ENCODE results near the gene SHCBP1. TPM values are rescaled to one million over a fixed set of nuclear protein-coding genes. Genes with fewer than 3 reads are reported as not detected.
A peak's percentile ranks its signal among the peaks of the same experiment; 100 is the strongest.
"Not testable (repeated sequence)": the region's sequence is repeated elsewhere in the genome, so short reads cannot be mapped to it uniquely, and the experiment has no call there.

SHCBP1 gene
- total RNA-seq, 4 donors from 2014 or later = 0.13 to 1.3 TPM; not detected in 2

- no peaks in the 10 kb centered on the region for H3K36me3 ChIP-seq
- no peaks in the 10 kb centered on the region for H3K27me3 ChIP-seq
- H3K4me3 ChIP-seq = no peak overlapping the region
- no peak for ATAC-seq
- no peak for DNase-seq
- no peaks in the 10 kb centered on the region for H3K9me3 ChIP-seq
- no peak for TF ChIP-seq POLR2A (IDR thresholded peaks at IDR 0.05)
- TF ChIP-seq CTCF (IDR thresholded peaks at IDR 0.05 in 4 of 5, conservative IDR thresholded peaks at IDR 0.05 in 1 of 5) = no peak
- in situ Hi-C loops (cut with MboI; ENCODE audit: low sequenced_read_pairs in 4 of 4) (loop anchor here in 1 of 4 donors (10.0 kb wide), 1 partner anchor 47 kb away; no protein-coding TSS in a partner anchor), intact Hi-C loops (cut with DNase I; ENCODE audit: low total_unique reads) (no loop called here)
- H3K4me1 ChIP-seq = no peaks in the 10 kb centered on the region
- H3K27ac ChIP-seq = no peak overlapping the region
Measured at GRCh38 chr16:46558018-46558417, 63.2 kb downstream of the SHCBP1 start.

- intact Hi-C loops (cut with DNase I; ENCODE audit: low total_unique reads) (loop anchor here (2.0 kb wide), 1 partner anchor 51 kb away; no protein-coding TSS in a partner anchor), in situ Hi-C loops (cut with MboI; ENCODE audit: low sequenced_read_pairs in 4 of 4) (loop anchor here in 1 of 4 donors (10.0 kb wide), 1 partner anchor 49 kb away; no protein-coding TSS in a partner anchor)
- ATAC-seq = no peak
Measured at GRCh38 chr16:46555951-46556350, 65.2 kb downstream of the SHCBP1 start.

GRCh38 chr16:46554435-46554834, 66.7 kb downstream of the SHCBP1 start:
- not testable (repeated sequence) for H3K27ac ChIP-seq, H3K27me3 ChIP-seq, H3K4me3 ChIP-seq, ATAC-seq, H3K9me3 ChIP-seq, H3K36me3 ChIP-seq, H3K4me1 ChIP-seq
- peak; percentile 35 to 51 for DNase-seq
- intact Hi-C loops (cut with DNase I; ENCODE audit: low total_unique reads) = loop anchor here (2.0 kb wide), 1 partner anchor 52 kb away; no protein-coding TSS in a partner anchor
- peak; percentile 15 to 74 (median 54) for TF ChIP-seq CTCF (IDR thresholded peaks at IDR 0.05 in 4 of 5, conservative IDR thresholded peaks at IDR 0.05 in 1 of 5)
- in situ Hi-C loops (cut with MboI; ENCODE audit: low sequenced_read_pairs in 4 of 4) = loop anchor here in 1 of 4 donors (10.0 kb wide), 1 partner anchor 50 kb away; no protein-coding TSS in a partner anchor

More at GRCh38 chr16:46555951-46556350, 65.2 kb downstream of the SHCBP1 start:
- Histone ChIP-seq H3K4me1 (no peaks in the 10 kb centered on the region), H3K36me3 (no peaks in the 10 kb centered on the region), H3K27ac (no peak overlapping the region), H3K4me3 (no peak overlapping the region), H3K27me3 (no peaks in the 10 kb centered on the region), H3K9me3 (no peaks in the 10 kb centered on the region)
- TF ChIP-seq POLR2A (IDR thresholded peaks at IDR 0.05) = no peak
- TF ChIP-seq CTCF (IDR thresholded peaks at IDR 0.05 in 4 of 5, conservative IDR thresholded peaks at IDR 0.05 in 1 of 5) = no peak
- no peak for DNase-seq

GRCh38 chr16:46549477-46549876, 71.7 kb downstream of the SHCBP1 start:
- no peak for TF ChIP-seq CTCF (IDR thresholded peaks at IDR 0.05 in 4 of 5, conservative IDR thresholded peaks at IDR 0.05 in 1 of 5)
- TF ChIP-seq POLR2A (IDR thresholded peaks at IDR 0.05) = no peak
- DNase-seq (no peak), ATAC-seq (no peak)
- no peaks in the 10 kb centered on the region for H3K9me3 ChIP-seq
- no peaks in the 10 kb centered on the region for H3K4me1 ChIP-seq
- no peaks in the 10 kb centered on the region for H3K36me3 ChIP-seq
- intact Hi-C loops (cut with DNase I; ENCODE audit: low total_unique reads) = no loop called here
- no peak overlapping the region for H3K4me3 ChIP-seq
- H3K27ac ChIP-seq = no peak overlapping the region
- in situ Hi-C loops (cut with MboI; ENCODE audit: low sequenced_read_pairs in 4 of 4) = no loop called here
- H3K27me3 ChIP-seq = no peaks in the 10 kb centered on the region

Other genes starting within 250 kb of the SHCBP1 start
- gene VPS35, start 67.8 kb upstream of the SHCBP1 start, total RNA-seq = 10 to 100 TPM; 30.0 to 60.1 (median 41.4) TPM
- gene ORC6, start 68.3 kb upstream of the SHCBP1 start, total RNA-seq = 1 to 10 TPM in 3 of 4 donors, under 1 TPM in 1; 0.40 to 5.7 (median 1.2) TPM
- gene MYLK3, start 127.0 kb upstream of the SHCBP1 start, total RNA-seq = 1 to 10 TPM; 2.4 to 9.2 (median 5.2) TPM
- 10 to 100 TPM; 13.5 to 22.4 (median 20.3) TPM for gene C16orf87, start 209.8 kb upstream of the SHCBP1 start, total RNA-seq